Fibroblast of mammary gland (primary cell): ENCODE measurements around the gene GRK2.

Experiments used
- DNase-seq: peaks from one replicate; pipeline ENCODE4 v3.0.0-alpha.2; 2010; ENCODE audit warnings: low read depth
- H3K4me3 ChIP-seq: 2 replicates; pipeline ENCODE4 v1.5.1; 2011; ENCODE audit warnings: low read depth, mild to moderate bottlenecking, low read length, moderate library complexity; ENCODE audit not compliant: control insufficient read depth
- CTCF ChIP-seq: conservative IDR thresholded peaks from 2 replicates; pipeline ENCODE4 v1.5.1; 2011; ENCODE audit warnings: low read depth, low read length, inconsistent platforms; ENCODE audit not compliant: control insufficient read depth, insufficient read depth

The GRK2 gene

GRCh38 chr11:67298786-67299185, 32.5 kb downstream of the GRK2 start:
- DNase-seq: no peak

GRCh38 chr11:67299471-67300191, 33.4 kb downstream of the GRK2 start:
- no peak overlapping the region for H3K4me3 ChIP-seq
- no peak for DNase-seq
- no peak for TF ChIP-seq CTCF

More at GRCh38 chr11:67298786-67299185, 32.5 kb downstream of the GRK2 start:
- TF ChIP-seq CTCF: no peak
- no peak overlapping the region for H3K4me3 ChIP-seq

GRCh38 chr11:67300256-67300755, 34.0 kb downstream of the GRK2 start:
- DNase-seq: no peak
- no peak overlapping the region for H3K4me3 ChIP-seq
- no peak for TF ChIP-seq CTCF

- no peak for DNase-seq
- no peak for TF ChIP-seq CTCF
- no peak overlapping the region for H3K4me3 ChIP-seq
Observed at GRCh38 chr11:67300756-67301312, 34.6 kb downstream of the GRK2 start.

- H3K4me3 ChIP-seq: no peak overlapping the region
- TF ChIP-seq CTCF: no peak
- no peak for DNase-seq
Observed at GRCh38 chr11:67301313-67301921, 35.1 kb downstream of the GRK2 start.

- no peak overlapping the region for H3K4me3 ChIP-seq
- DNase-seq: peak; percentile 28
- no peak for TF ChIP-seq CTCF
Observed at GRCh38 chr11:67301951-67302516, 35.8 kb downstream of the GRK2 start.
